Rectal smooth muscle tissue (tissue), 1 donor: ENCODE measurements around the gene GVQW3.

Experiments used
- H3K27ac ChIP-seq: one replicate; pipeline ENCODE4 v1.7.0; 2013; ENCODE audit warnings: low read depth, low read length, inconsistent platforms
- H3K27me3 ChIP-seq: one replicate; pipeline ENCODE4 v1.7.0; 2013; ENCODE audit warnings: low read length; ENCODE audit not compliant: control insufficient read depth, insufficient read depth
- H3K36me3 ChIP-seq: one replicate; pipeline ENCODE4 v1.7.0; 2013; ENCODE audit warnings: low read length; ENCODE audit not compliant: control insufficient read depth, insufficient read depth
- H3K4me1 ChIP-seq: one replicate; pipeline ENCODE4 v1.7.0; 2013; ENCODE audit warnings: low read length; ENCODE audit not compliant: control insufficient read depth, insufficient read depth
- H3K4me3 ChIP-seq: one replicate; pipeline ENCODE4 v1.7.0; 2013; ENCODE audit warnings: low read length
- H3K9ac ChIP-seq: one replicate; pipeline ENCODE4 v1.7.0; 2013; ENCODE audit warnings: low read length

Gene GVQW3

GRCh38 chr11:76365038-76365679, 16.0 kb upstream of the GVQW3 start:
- Histone ChIP-seq H3K4me3 (no peak overlapping the region), H3K9ac (no peak overlapping the region), H3K4me1 (no peaks in the 10 kb centered on the region), H3K36me3 (no peaks in the 10 kb centered on the region), H3K27me3 (no peaks in the 10 kb centered on the region), H3K27ac (no peak overlapping the region)

DNA sequence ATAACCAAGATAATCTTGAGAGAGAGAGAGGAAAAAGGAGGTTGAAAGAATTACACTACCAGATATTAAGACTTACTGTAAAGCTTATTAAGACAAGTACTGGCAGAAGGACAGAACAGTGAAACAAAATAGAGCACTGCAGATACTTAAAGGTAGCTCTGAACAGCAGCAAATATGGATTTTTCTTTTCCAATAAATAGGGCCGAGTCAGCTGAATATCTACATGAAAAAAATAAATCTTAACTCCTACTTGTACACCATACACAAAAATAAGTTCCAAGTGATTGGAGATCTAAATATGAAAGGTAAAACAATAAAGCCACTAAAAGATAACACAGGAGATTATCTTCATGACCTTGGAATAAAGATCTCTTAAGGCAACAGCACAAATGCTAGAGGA, 12.6 kb upstream of the GVQW3 start:
- no peak overlapping the region for H3K4me3 ChIP-seq
- no peak overlapping the region for H3K9ac ChIP-seq
- no peaks in the 10 kb centered on the region for H3K27me3 ChIP-seq
- no peaks in the 10 kb centered on the region for H3K4me1 ChIP-seq
- H3K36me3 ChIP-seq, result no peaks in the 10 kb centered on the region
- no peak overlapping the region for H3K27ac ChIP-seq

DNA sequence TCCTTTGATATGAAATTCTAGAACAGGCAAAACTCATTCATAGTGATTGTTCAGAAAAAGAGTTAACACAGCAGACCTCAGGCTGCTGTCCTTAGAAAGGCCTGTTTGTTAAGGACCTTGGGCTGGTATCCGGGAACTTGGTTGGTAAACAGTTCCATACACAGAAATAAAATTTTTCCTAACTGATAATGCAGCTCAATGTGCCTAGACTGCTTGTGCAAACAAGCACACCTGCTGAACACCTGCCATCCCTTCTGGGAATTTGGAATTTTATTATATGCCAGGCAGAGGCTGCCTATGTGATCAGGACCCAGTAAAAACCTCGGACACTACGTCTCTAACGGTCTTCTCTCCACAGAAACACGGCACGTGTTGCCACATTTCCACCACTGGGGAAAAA, 11.7 kb upstream of the GVQW3 start:
- H3K27ac ChIP-seq, result no peak overlapping the region
- H3K4me3 ChIP-seq, result no peak overlapping the region
- no peak overlapping the region for H3K9ac ChIP-seq
- no peaks in the 10 kb centered on the region for H3K36me3 ChIP-seq
- H3K4me1 ChIP-seq, result no peaks in the 10 kb centered on the region
- no peaks in the 10 kb centered on the region for H3K27me3 ChIP-seq

- Histone ChIP-seq H3K4me1 (no peaks in the 10 kb centered on the region), H3K27me3 (no peaks in the 10 kb centered on the region), H3K36me3 (no peaks in the 10 kb centered on the region), H3K27ac (no peak overlapping the region), H3K4me3 (no peak overlapping the region), H3K9ac (no peak overlapping the region)
Measured at GRCh38 chr11:76371170-76371569, 10.0 kb upstream of the GVQW3 start.

- H3K27ac ChIP-seq, result no peak overlapping the region
- H3K4me1 ChIP-seq, result no peaks in the 10 kb centered on the region
- H3K4me3 ChIP-seq, result no peak overlapping the region
- H3K27me3 ChIP-seq, result no peaks in the 10 kb centered on the region
- H3K36me3 ChIP-seq, result no peaks in the 10 kb centered on the region
- H3K9ac ChIP-seq, result no peak overlapping the region
Measured at GRCh38 chr11:76376746-76377558, 4.2 kb upstream of the GVQW3 start.

GRCh38 chr11:76379807-76380158, 1.3 kb upstream of the GVQW3 start:
- Histone ChIP-seq H3K4me1 (no peaks in the 10 kb centered on the region), H3K36me3 (no peaks in the 10 kb centered on the region), H3K27me3 (no peaks in the 10 kb centered on the region), H3K9ac (no peak overlapping the region), H3K27ac (no peak overlapping the region), H3K4me3 (peak overlapping the region; percentile 85)

- Histone ChIP-seq H3K9ac (peak overlapping the region; percentile 40), H3K4me1 (no peaks in the 10 kb centered on the region), H3K27me3 (no peaks in the 10 kb centered on the region), H3K27ac (peak overlapping the region; percentile 65), H3K4me3 (peak overlapping the region; percentile 85), H3K36me3 (no peaks in the 10 kb centered on the region)
Measured at GRCh38 chr11:76380159-76380976, 755 bp upstream of the GVQW3 start.

DNA sequence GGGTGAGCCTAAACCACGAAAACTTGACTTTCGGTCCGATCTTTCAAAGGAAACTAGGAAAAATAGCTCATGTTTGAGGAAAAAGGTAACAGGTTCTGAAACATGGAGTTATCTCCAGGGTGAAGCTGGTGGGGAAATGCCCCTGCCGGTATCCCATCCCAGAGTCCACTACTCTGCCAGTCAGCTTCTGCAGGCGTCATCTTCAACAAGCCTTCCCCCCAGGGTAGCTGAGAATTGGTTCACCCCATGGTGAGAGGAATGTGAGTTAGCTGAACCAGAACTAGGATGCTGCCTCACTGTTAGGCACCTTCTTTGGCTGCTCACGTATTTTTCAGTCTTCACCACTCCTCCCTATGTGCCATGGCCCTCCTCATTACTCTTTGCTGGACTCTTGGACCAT, 1.1 kb downstream of the GVQW3 start:
- Histone ChIP-seq H3K27ac (no peak overlapping the region), H3K4me1 (no peaks in the 10 kb centered on the region), H3K36me3 (no peaks in the 10 kb centered on the region), H3K9ac (no peak overlapping the region), H3K4me3 (no peak overlapping the region), H3K27me3 (no peaks in the 10 kb centered on the region)

GRCh38 chr11:76385903-76386302, 4.8 kb downstream of the GVQW3 start:
- H3K9ac ChIP-seq, result no peak overlapping the region
- no peak overlapping the region for H3K4me3 ChIP-seq
- H3K36me3 ChIP-seq, result no peaks in the 10 kb centered on the region
- H3K27ac ChIP-seq, result no peak overlapping the region
- H3K27me3 ChIP-seq, result no peaks in the 10 kb centered on the region
- no peaks in the 10 kb centered on the region for H3K4me1 ChIP-seq

DNA sequence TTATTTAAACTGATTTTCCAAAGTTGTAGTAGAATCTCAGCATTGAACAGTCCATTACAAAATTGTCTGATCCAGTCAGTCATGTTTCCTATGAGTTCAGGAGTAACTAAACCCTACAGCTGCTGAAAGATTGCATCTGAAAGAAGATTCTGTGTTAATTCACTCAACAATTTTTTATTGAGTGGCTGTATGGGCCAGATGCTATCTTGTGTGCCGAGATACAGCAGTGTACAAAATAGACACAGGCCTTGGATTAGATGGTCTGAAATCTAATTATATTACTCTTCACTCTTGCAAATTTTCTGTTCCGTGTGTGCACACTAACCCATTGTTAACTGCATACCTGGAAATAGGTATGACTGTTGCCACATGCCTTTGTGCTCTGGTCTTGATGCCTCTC, 7.3 kb downstream of the GVQW3 start:
- Histone ChIP-seq H3K4me1 (no peaks in the 10 kb centered on the region), H3K27me3 (no peaks in the 10 kb centered on the region), H3K27ac (no peak overlapping the region), H3K4me3 (no peak overlapping the region), H3K9ac (no peak overlapping the region), H3K36me3 (no peaks in the 10 kb centered on the region)

DNA sequence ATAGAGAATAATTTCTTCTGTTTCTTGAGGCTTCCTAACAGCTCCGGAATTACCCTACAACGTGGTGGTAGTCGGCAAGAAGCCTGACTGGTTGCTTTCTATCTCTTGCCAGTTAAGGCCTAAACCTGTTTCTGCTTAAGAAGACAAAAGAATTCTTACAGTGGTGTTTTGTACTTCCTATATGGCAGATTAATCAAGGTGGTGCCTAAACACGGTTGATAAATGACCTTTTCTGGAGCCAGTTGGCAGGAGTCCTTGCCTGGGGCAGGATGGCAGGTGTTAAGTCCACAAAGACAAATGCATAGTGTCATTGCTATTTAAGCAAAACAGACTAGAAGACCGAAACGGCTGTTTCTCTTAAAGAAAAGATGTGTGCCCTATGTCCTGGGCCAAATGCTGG, 9.9 kb downstream of the GVQW3 start:
- Histone ChIP-seq H3K36me3 (no peaks in the 10 kb centered on the region), H3K4me3 (no peak overlapping the region), H3K4me1 (no peaks in the 10 kb centered on the region), H3K27ac (no peak overlapping the region), H3K27me3 (no peaks in the 10 kb centered on the region), H3K9ac (no peak overlapping the region)

GRCh38 chr11:76391811-76392475, 10.8 kb downstream of the GVQW3 start:
- Histone ChIP-seq H3K36me3 (no peaks in the 10 kb centered on the region), H3K9ac (no peak overlapping the region), H3K27ac (no peak overlapping the region)

More at GRCh38 chr11:76391811-76392475, 10.8 kb downstream of the GVQW3 start:
- Histone ChIP-seq H3K27me3 (no peaks in the 10 kb centered on the region), H3K4me3 (no peak overlapping the region), H3K4me1 (no peaks in the 10 kb centered on the region)
